GM18508 (cell line): ENCODE data around the gene ZYG11B.
"Not testable (repeated sequence)": the region's sequence is repeated elsewhere in the genome, so short reads cannot be mapped to it uniquely, and the experiment has no call there.

Experiments used
- ATAC-seq: cut with Tn5 transposase; IDR thresholded peaks from one replicate; pipeline ENCODE4 v1.9.1; 2021; ENCODE audit warnings: moderate number of reproducible peaks; ENCODE audit not compliant: insufficient read depth, unreplicated experiment

Gene ZYG11B

DNA sequence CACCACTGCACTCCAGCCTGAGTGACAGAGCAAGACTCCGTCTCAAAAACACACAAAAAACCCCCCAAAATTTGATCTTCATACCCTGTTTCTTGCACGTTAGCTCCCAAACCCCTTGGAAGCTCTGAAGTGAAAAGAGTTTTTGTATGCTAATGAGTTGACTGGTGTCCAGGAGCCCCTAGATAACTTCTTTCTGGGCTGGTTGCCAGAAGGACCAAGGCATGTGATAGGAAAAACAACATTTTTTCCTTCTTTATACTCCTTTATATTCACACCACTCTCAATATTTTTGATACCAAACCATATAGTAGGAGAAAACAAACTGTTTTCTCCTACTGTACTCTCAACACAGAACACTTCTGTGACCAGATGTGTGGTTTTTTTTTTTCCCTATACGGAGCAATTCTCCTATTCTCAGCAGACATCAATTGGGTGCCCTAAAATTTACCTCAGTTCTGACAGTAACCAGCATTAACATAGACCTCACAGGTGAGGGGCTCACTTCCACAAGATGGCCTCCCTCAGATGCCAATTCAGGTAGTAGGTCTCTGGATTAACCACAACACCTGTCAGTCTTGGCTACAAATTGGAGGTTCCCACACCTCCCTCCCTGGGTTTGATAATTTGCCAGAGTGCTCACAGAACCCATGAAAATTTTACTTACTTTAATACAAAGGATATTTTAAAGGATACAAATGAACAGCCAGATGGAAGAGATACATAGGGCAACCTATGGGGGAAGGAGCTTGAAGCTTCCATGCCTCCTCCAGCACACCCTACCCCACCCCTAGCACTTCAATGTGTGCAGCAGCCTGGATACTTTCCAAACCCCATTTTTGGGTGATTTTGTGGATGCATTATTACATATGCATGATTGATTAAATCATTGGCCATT is 25.6 kb downstream of the ZYG11B start:
- ATAC-seq, result no peak

DNA sequence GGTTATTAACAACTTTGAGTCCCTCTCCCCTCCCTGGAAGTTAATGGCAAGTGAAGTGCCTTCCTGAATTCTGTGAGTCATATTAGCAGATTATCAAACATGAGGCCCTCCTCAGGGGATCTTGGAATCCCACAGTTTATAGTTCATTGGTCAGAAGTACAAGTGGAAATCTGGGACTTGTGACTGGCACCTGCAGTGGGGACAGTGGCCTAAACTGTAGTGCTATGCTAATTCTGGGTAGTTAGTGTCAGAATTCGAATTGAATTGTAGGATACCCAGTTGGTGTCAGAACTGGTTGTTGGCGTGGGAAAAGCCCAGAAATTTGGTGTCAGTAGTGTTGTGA is 26.2 kb downstream of the ZYG11B start:
- ATAC-seq, result no peak

DNA sequence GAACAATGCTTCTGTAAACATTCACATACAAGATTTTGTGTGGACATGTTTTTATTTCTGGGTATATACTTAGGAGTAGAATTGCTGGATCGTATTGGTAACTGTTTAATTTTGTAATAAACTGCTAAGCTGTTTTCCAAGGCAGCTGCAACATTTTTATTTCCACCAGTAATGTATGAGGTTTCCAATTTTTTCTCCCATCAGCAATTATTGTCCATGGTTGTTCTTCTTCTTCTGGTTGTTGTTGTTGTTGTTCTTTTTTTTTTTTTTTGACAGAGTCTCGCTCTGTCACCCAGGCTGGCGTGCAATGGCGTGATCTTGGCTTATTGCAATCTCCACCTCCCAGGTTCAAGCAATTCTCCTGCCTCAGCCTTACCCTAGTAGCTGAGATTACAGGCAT is 26.9 kb downstream of the ZYG11B start:
- no peak for ATAC-seq

DNA sequence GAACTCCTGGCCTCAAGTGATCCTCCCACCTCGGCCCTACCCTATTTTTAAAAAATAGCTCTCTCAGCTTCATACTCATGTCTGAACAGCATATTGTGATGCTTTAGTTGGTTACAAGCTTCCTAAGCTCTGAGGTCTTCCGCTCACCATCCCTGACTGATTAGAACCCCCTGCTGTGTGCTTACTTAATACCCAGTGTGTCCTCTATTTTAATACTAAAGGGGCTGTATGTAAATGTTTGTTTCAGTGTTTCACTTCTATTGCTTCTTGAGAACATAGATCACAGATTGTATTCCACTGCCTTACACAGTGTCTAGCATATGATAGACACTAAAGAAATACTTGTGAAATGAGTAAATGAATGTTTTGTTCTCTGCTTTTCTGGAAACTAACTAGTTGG is 29.8 kb downstream of the ZYG11B start:
- no peak for ATAC-seq

DNA sequence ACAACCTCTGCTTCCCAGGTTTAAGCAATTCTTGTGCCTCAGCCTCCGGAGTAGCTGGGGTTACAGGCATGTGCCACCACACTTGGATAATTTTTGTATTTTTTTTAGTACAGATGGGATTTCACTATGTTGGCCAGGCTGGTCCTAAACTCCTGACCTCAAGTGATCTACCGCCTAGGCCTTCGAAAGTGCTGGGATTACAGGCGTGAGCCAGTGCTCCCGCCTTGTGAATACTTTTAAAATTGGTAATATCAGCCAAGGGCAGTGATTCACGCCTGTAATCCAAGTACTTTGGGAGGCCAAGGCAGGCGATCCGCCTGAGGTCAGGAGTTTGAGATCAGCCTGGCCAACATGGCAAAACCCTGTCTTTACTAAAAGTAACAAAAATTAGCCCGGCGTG is 33.7 kb downstream of the ZYG11B start:
- no peak for ATAC-seq

DNA sequence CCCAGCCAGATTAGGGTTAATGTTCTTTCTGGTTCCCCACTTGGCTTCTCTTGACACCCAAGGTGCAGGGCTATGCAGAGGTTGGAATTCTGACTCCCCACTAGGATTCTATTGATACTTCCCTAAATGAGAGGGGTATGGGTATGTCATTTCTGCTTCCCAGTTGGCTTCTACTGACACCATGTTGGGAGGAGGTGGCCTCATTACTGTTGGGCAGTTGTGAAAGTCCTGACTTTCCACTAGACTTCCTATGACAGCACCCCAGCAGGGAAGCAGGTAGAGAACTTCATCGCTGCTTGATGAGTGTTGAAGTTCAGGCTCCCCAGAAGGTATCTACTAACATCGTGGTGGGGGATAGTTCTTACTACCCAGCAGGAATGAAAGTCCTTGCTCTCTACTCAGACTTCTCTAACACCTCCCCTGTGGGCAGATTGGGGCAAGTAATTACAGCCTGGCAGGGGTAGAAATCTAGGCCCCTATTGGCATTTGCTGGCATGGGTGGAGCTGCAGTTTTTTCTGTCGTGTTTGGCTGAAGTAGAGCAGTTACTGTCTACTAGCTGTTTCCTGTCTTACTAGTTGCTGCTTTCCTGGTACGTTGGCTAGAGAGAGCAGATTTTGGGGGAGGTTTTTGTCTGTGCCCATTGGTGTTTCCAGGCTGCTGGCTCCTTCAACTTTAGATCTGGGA is 41.5 kb downstream of the ZYG11B start:
- no peak for ATAC-seq

DNA sequence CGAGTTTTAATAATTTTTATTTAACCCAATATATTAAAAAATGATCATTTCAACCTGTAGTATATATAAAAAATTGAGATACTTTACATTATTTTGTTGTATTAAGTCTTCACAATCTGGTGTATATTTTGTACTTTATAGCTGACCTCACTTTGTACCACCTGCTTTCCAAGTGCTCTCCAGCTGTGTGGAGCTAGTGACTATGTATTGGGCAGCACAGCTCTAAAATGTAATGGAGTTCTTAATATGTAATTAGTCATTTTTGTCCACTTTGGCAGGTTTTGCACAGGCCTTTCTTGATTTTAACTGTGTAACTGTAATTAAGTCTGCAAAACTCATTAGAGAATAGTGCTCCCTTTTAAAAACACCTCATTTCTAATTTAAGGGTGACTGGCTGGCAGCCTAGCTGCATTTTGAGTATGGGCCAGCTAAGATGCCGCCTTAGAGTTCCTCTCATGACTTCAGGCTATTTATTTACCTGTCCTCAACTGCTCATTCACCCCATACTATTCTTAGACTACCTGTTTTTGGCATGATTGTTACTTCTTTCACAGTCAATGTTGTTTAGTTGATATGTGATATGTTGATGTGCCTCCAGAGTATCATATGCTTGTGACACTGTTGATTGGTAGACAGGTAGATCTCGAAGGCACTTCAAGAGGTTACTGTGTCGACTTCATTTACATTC is 43.2 kb downstream of the ZYG11B start:
- no peak for ATAC-seq

DNA sequence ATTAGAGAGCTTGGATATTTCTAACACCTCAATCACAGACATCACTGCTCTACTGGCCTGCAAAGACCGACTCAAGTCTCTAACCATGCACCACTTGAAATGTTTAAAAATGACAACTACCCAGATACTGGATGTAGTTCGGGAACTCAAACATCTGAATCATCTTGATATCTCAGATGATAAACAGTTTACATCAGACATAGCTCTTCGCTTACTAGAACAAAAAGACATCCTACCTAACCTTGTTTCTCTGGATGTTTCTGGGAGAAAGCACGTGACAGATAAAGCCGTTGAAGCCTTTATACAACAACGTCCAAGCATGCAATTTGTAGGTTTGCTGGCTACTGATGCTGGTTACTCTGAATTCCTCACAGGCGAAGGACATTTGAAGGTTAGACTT is 45.1 kb downstream of the ZYG11B start:
- ATAC-seq, result no peak

DNA sequence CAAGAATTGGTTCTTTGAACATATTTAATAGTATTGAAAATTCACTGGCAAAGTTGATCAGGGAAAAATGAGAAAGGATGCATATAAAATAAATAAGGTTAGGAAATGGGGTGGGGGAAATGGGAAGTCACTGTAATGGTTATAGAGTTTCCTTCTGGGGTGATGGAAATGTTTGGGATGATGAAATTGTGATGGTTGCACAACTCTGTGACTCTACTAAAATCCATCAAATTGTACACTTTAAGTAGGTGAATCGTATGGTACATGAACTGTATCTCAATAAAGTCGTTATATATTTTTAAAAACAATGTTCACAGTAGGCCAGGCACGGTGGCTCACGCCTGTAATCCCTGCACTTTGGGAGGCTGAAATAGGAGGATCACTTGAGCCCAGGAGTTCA is 59.9 kb downstream of the ZYG11B start:
- ATAC-seq, result no peak

DNA sequence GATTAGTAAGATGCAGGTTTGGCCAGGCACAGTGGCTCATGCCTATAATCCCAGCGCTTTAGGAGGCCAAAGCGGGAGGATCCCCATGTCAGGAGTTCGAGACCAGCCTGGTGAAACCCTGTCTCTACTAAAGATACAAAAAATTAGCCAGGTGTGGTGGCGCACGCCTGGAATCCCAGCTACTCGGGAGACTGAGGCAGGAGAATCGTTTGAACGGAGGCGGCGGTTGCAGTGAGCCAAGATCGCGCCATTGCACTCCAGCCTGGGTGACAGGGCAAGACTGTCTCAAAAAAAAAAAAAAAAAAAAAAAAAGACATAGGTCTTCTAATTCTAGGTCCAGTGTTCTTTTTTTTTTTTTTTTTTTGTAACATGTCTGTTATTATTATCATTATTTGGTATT is 64.2 kb downstream of the ZYG11B start:
- ATAC-seq, result not testable (repeated sequence)

DNA sequence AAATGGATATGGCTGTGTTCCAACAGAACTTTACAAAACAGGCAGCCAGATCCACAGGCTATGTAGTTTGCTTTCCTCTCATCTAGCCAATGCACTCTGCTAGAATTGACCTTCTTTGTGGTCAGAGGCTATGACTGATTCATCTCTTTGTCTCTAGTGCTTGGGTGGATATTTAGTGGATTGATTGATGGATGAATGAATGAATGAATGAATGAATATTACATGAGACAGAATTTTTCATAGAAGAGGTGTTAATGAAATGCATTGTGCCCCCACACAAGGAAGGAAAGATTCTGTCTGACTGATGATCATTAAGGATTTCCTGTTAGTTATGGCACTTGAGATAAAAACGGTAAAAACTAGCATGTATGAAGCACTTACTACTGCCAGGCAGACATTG is 65.8 kb downstream of the ZYG11B start:
- no peak for ATAC-seq

DNA sequence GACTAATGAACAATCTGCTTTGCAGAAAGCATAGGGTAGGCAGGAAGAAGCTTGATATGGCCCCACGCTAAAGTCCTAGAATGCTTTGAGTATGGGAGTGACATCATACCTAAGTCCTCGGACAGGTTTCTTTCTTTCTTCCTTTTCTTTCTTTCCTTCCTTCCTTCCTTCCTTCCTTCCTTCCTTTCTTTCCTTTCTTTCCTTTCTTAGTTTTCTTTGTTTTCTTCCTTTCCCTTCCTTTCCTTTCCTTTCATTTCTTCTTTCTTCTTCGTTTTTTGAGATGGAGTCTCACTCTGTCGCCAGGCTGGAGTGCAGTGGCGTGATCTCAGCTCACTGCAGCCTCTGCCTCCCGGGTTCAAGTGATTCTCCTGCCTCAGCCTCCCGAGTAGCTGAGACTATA is 67.5 kb downstream of the ZYG11B start:
- not testable (repeated sequence) for ATAC-seq

DNA sequence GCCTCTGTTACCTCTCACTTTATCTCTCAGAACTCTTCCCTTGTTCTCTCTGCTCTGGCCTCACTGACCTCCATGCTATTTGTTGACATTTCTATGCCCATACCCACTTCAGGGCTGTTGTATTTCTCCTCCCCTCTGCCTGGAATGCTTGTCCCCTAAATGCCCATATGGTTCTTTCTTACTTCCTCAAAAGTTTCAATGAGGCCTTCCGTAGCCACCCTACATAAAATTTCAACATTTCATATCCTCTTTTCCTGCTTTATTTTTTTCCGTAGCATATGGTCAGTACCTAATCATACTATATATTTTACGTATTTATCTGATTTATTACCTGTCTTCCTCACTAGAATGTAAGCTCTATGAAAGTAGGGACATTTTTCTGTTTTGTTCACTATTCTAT is 69.2 kb downstream of the ZYG11B start:
- no peak for ATAC-seq

DNA sequence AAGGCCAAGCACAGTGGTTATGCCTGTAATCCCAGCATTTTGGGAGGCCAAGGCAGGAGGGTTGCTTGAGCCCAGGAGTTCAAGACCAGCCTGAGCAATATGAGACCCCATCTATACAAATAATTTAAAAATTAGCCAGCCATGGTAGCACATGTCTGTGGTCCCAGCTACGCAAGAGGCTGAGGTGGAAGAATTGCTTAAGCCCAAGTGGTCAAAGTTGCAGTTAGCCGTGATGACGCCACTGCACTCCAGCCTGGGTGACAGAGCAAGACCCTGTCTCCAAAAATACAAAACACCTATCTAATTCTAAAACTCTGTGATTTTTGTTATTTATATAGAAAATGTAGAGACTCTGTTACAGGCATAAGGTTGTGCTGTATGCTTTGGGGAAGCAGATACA is 72.1 kb downstream of the ZYG11B start:
- no peak for ATAC-seq

DNA sequence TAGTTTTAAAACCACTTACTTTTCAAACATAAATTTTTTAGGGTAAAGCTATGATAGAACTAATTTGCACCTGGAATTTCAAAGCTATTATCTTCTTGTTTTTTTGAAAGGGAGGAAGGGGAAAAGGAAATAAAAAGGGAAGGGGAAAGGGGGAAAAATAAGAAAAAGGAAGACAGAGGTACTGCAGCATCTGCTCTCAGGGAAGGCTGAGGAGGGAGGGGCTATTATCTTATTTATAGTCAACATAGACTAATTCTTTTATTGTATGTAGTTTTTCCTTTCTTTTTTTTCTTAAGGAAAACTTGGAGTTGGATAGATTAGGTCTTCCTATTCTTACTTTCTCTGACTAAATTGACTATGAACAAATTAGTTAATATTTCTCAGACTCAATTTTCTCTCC is 74.8 kb downstream of the ZYG11B start:
- ATAC-seq, result no peak

DNA sequence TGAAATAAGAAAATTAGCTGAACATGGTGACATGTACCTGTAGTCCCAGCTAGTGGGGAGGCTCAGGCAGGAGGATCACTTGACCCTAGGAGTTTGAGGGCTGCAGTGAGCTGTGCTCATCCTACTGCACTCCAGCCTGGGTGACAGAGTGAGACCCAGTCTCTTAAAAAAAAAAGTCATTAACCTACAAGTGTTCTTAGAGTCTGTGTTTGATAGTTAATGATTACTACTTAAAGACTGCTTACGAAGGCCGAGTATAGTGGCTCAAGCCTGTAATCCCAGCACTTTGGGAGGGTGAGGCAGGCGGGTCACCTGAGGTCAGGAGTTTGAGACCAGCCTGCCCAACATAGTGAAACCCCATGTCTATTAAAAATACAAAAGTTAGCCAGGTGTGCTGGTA is 77.8 kb downstream of the ZYG11B start:
- ATAC-seq, result not testable (repeated sequence)

DNA sequence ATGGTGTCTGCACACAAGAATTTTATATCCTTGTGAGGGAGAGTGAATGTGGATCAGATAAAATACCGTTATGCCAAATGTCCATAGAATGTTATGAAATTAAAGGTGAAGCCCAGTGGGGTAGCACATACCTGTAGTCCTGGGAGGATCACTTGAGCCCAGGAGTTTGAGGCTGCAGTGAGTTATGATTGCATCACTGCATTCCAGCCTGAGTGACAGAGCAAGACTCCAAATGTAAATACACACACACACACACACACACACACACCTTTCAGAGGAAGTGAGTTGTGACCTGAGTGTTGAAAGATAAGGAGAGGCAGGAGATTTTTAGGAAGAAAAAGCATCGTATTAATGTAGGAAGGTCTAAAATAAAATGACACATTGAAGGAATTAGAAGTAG is 88.2 kb downstream of the ZYG11B start:
- no peak for ATAC-seq

DNA sequence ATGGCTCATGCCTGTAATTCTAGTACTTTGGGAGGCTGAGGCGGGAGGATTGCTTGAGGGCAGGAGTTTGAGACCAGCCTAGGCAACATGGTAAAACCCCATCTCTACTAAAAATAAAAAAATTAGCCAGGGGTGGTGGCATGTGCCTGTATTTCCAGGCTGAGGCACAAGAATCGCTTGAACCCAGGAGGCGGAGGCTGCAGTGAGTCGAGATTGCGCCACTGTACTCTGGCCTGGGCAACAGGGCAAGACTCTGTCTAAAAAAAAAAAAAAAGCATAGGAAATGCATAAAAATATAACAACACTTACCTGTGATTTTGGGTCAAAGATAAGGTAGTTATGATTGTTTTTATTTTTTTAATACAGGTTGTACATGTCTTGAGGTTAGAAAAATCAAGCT is 94.6 kb downstream of the ZYG11B start:
- ATAC-seq, result not testable (repeated sequence)

DNA sequence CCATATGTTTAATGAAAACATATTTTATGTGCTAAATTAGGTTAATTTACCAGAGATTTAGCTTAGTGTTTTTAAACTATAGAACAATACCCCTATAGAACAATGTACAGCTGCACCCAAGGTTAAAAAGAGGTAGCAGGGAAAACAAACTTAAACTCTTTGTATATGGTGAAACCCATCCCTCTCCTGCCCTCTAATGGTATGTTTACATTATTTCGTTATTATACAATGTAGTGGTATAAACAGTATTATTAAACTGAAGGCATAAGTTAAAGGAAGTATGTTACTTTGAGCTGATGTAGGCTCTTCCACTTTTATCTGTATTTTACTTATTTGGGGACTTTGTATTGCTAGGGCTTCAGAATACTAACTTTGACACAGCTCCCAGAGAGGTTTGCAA is 99.6 kb downstream of the ZYG11B start:
- ATAC-seq, result no peak

DNA sequence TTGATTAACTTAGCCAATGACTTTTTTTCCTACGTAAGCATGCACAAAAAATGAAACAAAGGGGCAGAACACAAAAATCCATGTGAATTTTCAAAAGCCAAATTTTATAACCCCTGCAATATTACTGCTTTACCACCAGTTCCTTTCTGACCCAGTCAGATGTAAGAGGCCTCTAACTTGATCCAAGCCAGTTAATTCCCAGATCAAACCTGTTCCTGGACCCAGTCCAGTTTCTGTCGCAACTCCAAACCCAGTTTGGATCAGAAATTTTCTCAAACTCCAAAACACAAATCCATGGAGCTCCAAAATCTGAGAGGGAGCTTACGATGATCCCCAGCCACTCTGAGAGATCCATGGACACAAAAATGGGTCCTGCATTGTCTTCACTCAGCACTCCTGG is 108.5 kb downstream of the ZYG11B start:
- ATAC-seq, result no peak

DNA sequence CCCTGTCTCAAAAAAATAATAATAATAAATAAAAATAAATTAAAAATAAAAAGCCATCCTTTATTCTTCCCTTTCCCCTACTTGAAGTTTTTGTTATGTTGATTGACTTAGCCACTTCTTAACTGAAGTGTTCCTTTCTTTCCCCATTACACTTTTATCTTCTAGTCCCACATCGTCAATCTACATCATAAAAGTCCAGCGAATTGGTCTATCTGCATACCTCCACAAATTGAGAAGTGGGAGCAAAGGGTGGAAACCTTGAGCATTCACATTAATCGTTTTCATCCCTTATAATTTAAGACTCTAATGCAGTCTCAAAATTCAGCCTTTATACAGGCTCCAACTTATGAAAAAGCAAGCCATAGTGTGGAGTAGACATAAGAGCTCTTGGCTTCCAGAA is 109.8 kb downstream of the ZYG11B start:
- no peak for ATAC-seq
